Nephron progenitor cell (in vitro differentiated cells): ENCODE measurements around the gene WAC.

ENCODE experiments used
- DNase-seq: peaks from one replicate; pipeline ENCODE4 v3.0.0; 2021
- H3K27ac Mint-ChIP-seq: 2 replicates; pipeline ENCODE4 v1.8.0; 2021; ENCODE audit warnings: mild to moderate bottlenecking, moderate library complexity, mixed read lengths
- H3K27me3 Mint-ChIP-seq: 2 replicates; pipeline ENCODE4 v1.8.0; 2021; ENCODE audit warnings: mild to moderate bottlenecking, low read depth, mixed read lengths; ENCODE audit not compliant: poor library complexity
- H3K36me3 Mint-ChIP-seq: 2 replicates; pipeline ENCODE4 v1.8.0; 2021; ENCODE audit warnings: low read depth, mixed read lengths
- H3K4me1 Mint-ChIP-seq: 2 replicates; pipeline ENCODE4 v1.8.0; 2021; ENCODE audit warnings: mixed read lengths
- H3K4me3 Mint-ChIP-seq: 2 replicates; pipeline ENCODE4 v1.8.0; 2021; ENCODE audit warnings: mild to moderate bottlenecking, moderate library complexity, mixed read lengths
- H3K9me3 Mint-ChIP-seq: 2 replicates; pipeline ENCODE4 v1.8.0; 2021; ENCODE audit warnings: mild to moderate bottlenecking, moderate library complexity, mixed read lengths
- CTCF ChIP-seq: fragments of 200-600 bp; sonication (generic); IDR thresholded peaks from 2 replicates; pipeline ENCODE4 v1.5.0; 2021; ENCODE audit warnings: antibody characterized with exemption

The WAC gene

DNA sequence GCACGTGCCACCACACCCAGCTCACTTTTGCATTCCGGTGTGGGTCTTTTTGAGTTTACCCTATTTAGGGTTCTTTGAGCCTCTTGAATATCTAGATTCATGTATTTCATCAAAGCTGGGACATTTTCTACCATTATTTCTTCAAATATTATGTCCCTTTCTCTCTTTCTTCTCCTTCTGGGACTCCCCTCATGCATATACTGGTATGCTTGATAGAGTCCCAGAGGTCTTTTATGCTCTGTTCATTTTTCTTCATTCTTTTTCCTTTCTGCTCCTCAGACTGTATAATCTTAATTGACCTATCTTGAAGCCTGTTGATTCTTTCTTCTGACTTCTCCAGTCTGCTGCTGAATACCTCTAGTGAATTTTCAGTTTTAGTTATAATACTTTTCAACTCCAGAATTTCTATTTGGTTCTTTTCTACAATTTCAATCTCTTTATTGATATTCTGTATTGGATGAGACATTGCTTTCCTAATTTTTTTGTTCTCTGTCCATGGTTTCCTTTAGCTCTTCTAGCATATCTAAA, 9.1 kb upstream of the WAC start:
- H3K4me1 Mint-ChIP-seq, result no peaks in the 10 kb centered on the region
- no peaks in the 10 kb centered on the region for H3K27me3 Mint-ChIP-seq
- H3K27ac Mint-ChIP-seq, result no peak overlapping the region
- no peak overlapping the region for H3K4me3 Mint-ChIP-seq
- H3K36me3 Mint-ChIP-seq, result peaks cover 85% of the 10 kb centered on the region
- peaks cover 82% of the 10 kb centered on the region for H3K9me3 Mint-ChIP-seq
- DNase-seq, result no peak
- no peak for TF ChIP-seq CTCF

GRCh38 chr10:28530751-28531150, 2.2 kb upstream of the WAC start:
- Mint-ChIP-seq H3K27me3 (no peaks in the 10 kb centered on the region), H3K36me3 (peaks cover 56% of the 10 kb centered on the region), H3K4me1 (peaks cover 38% of the 10 kb centered on the region), H3K4me3 (peak overlapping the region; percentile 98), H3K9me3 (peaks cover 25% of the 10 kb centered on the region), H3K27ac (no peak overlapping the region)
- no peak for DNase-seq
- TF ChIP-seq CTCF, result no peak

GRCh38 chr10:28533186-28533564, 257 bp downstream of the WAC start:
- Mint-ChIP-seq H3K36me3 (peaks cover 54% of the 10 kb centered on the region), H3K4me1 (peaks cover 44% of the 10 kb centered on the region), H3K27me3 (no peaks in the 10 kb centered on the region), H3K4me3 (peak overlapping the region; percentile 98), H3K27ac (peak overlapping the region; percentile 100), H3K9me3 (peaks cover 3% of the 10 kb centered on the region)
- no peak for DNase-seq
- TF ChIP-seq CTCF, result no peak

DNA sequence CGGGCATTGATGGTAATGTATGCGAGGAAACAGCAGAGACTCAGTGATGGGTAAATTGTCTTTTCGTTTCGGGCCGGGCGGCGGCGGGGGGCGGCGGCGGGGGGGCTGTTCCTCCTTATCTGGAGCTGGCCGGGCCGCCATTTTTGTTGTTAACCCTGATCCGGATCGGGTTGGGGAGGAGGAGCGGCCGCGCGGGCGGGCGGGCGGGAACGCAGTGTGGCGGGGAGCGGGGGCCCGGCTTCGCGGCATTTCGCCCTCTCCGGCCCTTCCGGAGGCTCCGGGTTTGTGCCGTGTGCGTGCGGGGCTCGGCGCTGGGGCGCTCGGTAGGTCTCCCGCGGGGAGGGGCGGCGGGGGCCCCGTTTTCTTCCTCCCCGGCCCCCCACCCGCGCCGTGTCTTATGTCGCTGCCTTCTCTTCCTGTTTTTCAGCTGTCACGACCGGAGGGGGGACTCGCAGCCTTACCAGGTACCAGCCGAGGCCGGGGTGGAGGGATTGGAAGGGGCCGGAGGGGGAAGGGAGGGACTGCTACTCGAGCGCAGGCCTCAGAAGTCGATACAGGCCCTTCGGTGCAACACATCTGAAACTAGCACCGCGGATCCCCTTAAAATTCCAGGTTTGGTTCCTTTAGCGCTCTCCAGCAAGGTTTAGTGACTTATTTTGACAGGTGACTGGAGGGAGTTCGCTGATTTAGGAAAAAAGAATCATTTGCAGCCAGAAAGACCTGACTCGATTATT, 820 bp downstream of the WAC start:
- peaks cover 54% of the 10 kb centered on the region for H3K36me3 Mint-ChIP-seq
- peak overlapping the region; percentile 98 for H3K4me3 Mint-ChIP-seq
- DNase-seq, result peak; percentile 73
- H3K27ac Mint-ChIP-seq, result peak overlapping the region; percentile 99
- H3K9me3 Mint-ChIP-seq, result peaks cover 3% of the 10 kb centered on the region
- H3K27me3 Mint-ChIP-seq, result no peaks in the 10 kb centered on the region
- no peak for TF ChIP-seq CTCF
- peaks cover 44% of the 10 kb centered on the region for H3K4me1 Mint-ChIP-seq

DNA sequence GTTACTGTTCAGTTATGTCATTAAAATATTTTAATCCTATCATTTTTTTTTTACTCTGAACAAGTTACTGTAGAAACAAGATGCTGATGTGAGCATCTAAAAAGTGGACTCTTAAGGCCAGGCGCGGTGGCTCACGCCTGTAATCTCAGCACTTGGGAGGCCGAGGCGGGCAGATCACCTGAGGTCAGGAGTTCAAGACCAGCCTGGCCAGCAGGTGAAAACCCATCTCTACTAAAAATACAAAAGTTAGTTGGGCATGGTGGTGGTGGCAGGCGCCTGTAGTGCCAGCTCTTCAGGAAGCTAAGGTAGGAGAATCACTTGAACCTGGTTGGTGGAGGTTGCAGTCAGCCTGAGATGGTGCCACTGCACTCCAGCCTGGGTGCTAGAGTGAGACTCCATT, 2.9 kb downstream of the WAC start:
- Mint-ChIP-seq H3K27ac (no peak overlapping the region), H3K36me3 (peaks cover 58% of the 10 kb centered on the region), H3K9me3 (no peaks in the 10 kb centered on the region), H3K4me3 (peak overlapping the region; percentile 95), H3K27me3 (no peaks in the 10 kb centered on the region), H3K4me1 (peaks cover 33% of the 10 kb centered on the region)
- no peak for TF ChIP-seq CTCF
- DNase-seq, result no peak

DNA sequence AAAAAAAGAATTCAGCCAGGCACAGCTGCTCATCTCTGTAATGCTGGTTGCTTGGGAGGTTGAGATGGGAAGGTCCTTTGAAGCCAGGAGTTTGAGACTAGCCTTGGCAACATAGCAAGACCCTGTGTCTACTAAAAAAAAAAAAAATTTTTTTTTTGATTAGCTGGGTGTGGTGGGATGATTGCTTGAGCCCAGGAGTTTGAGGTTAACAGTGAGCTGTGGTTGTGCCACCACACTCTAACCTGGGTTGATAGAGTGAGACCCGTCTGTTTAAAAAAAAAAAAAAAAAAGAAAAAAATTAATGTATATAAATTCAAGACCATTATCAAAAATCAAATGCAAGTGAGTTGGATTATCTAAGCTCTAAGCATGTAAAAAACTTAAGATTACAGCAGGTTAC, 5.7 kb downstream of the WAC start:
- H3K27ac Mint-ChIP-seq, result no peak overlapping the region
- H3K9me3 Mint-ChIP-seq, result no peaks in the 10 kb centered on the region
- no peak for DNase-seq
- H3K27me3 Mint-ChIP-seq, result no peaks in the 10 kb centered on the region
- no peak for TF ChIP-seq CTCF
- peaks cover 85% of the 10 kb centered on the region for H3K36me3 Mint-ChIP-seq
- no peak overlapping the region for H3K4me3 Mint-ChIP-seq
- peaks cover 24% of the 10 kb centered on the region for H3K4me1 Mint-ChIP-seq
